GM21576 (cell line): ENCODE data around the gene ZBTB8B.
"Not testable (repeated sequence)": the region's sequence is repeated elsewhere in the genome, so short reads cannot be mapped to it uniquely, and the experiment has no call there.

Experiments
- ATAC-seq: cut with Tn5 transposase; IDR thresholded peaks from one replicate; pipeline ENCODE4 v1.9.1; 2021; ENCODE audit warnings: mild to moderate bottlenecking, moderate library complexity; ENCODE audit not compliant: unreplicated experiment

Gene ZBTB8B

GRCh38 chr1:32464716-32465577 is at the start of gene ZBTB8B:
TSS of gene ZBTB8B (plus strand) at chr1:32465072. CDS start at chr1:32470625, 5,553 bp downstream.
- ATAC-seq = no peak

GRCh38 chr1:32421775-32422174 is 43.1 kb upstream of the ZBTB8B start:
- ATAC-seq = no peak

- no peak for ATAC-seq
Measured at GRCh38 chr1:32426489-32427255, 38.2 kb upstream of the ZBTB8B start.

- no peak for ATAC-seq
Measured at GRCh38 chr1:32427264-32427963, 37.5 kb upstream of the ZBTB8B start.

- no peak for ATAC-seq
Measured at GRCh38 chr1:32431736-32432400, 33.0 kb upstream of the ZBTB8B start.

- ATAC-seq = no peak
Measured at GRCh38 chr1:32438136-32438535, 26.7 kb upstream of the ZBTB8B start.

- ATAC-seq = not testable (repeated sequence)
Measured at GRCh38 chr1:32438777-32439176, 26.1 kb upstream of the ZBTB8B start.

- not testable (repeated sequence) for ATAC-seq
Measured at GRCh38 chr1:32441467-32441866, 23.4 kb upstream of the ZBTB8B start.

- ATAC-seq = no peak
Measured at GRCh38 chr1:32447469-32448185, 17.2 kb upstream of the ZBTB8B start.

- ATAC-seq = not testable (repeated sequence)
Measured at GRCh38 chr1:32448186-32448772, 16.6 kb upstream of the ZBTB8B start.

- no peak for ATAC-seq
Measured at GRCh38 chr1:32448773-32449456, 16.0 kb upstream of the ZBTB8B start.

- ATAC-seq = not testable (repeated sequence)
Measured at GRCh38 chr1:32449457-32449831, 15.4 kb upstream of the ZBTB8B start.

GRCh38 chr1:32454726-32455125 is 10.1 kb upstream of the ZBTB8B start:
- ATAC-seq = no peak

GRCh38 chr1:32455958-32456357 is 8.9 kb upstream of the ZBTB8B start:
- no peak for ATAC-seq

GRCh38 chr1:32458798-32459197 is 6.1 kb upstream of the ZBTB8B start:
- not testable (repeated sequence) for ATAC-seq

GRCh38 chr1:32462977-32463376 is 1.9 kb upstream of the ZBTB8B start:
- ATAC-seq = not testable (repeated sequence)

- no peak for ATAC-seq
Measured at GRCh38 chr1:32464191-32464715, 619 bp upstream of the ZBTB8B start.

GRCh38 chr1:32465578-32465933 is 684 bp downstream of the ZBTB8B start:
- no peak for ATAC-seq

GRCh38 chr1:32466761-32467160 is 1.9 kb downstream of the ZBTB8B start:
- no peak for ATAC-seq
